Uterus (tissue), 2 donors: ENCODE results near the gene BCAT1.

ENCODE experiments used
- CTCF ChIP-seq, 4 experiments: fragments of 200-600 bp in 2 of 4; fragments of 450-650 bp in 2 of 4; sonication (generic) in 2 of 4; IDR thresholded peaks; one replicate each; pipeline ENCODE4 v1.5.1; 2016 to 2019; ENCODE audit warnings: antibody characterized with exemption in 4 of 4, mild to moderate bottlenecking in 2 of 4, moderate library complexity in 1 of 4
- POLR2A ChIP-seq, 2 donors: fragments of 450-650 bp; IDR thresholded peaks; one replicate each; pipeline ENCODE4 v1.6.1; 2016; ENCODE audit warnings: antibody characterized with exemption in 2 of 2, mild to moderate bottlenecking in 1 of 2, moderate library complexity in 1 of 2

GRCh38 chr12:24900196-24900595, 48.7 kb downstream of the BCAT1 start:
- TF ChIP-seq CTCF (IDR thresholded peaks at IDR 0.05) (no peak), POLR2A (IDR thresholded peaks at IDR 0.05) (no peak)
